Central memory CD4-positive, alpha-beta T cell (primary cell): ENCODE measurements around the gene CCDC183.

ENCODE experiments used
- DNase-seq: peaks from one replicate; pipeline ENCODE4 v3.0.0; 2022

CCDC183 gene

GRCh38 chr9:136850866-136851775 lies 55.0 kb downstream of the CCDC183 start:
- DNase-seq: no peak

- DNase-seq: no peak
These were observed 56.0 kb downstream of the CCDC183 start, which contains the start of gene MAMDC4 for GRCh38 chr9:136851941-136852663. TSS of gene MAMDC4 (plus strand) at chr9:136852346. CDS start at chr9:136852417, 71 bp downstream.

- DNase-seq: no peak
These were observed 56.8 kb downstream of the CCDC183 start for GRCh38 chr9:136852664-136853595.

GRCh38 chr9:136853596-136854112 lies 57.5 kb downstream of the CCDC183 start:
- DNase-seq: no peak

- DNase-seq: no peak
These were observed 58.1 kb downstream of the CCDC183 start for GRCh38 chr9:136854113-136854841.

- no peak for DNase-seq
These were observed 58.8 kb downstream of the CCDC183 start for GRCh38 chr9:136854842-136855460.

GRCh38 chr9:136855461-136856078 lies 59.4 kb downstream of the CCDC183 start:
- no peak for DNase-seq

- no peak for DNase-seq
These were observed 59.9 kb downstream of the CCDC183 start for GRCh38 chr9:136856079-136856476.

GRCh38 chr9:136856541-136857141 lies 60.5 kb downstream of the CCDC183 start:
- no peak for DNase-seq

- DNase-seq: no peak
These were observed 61.0 kb downstream of the CCDC183 start for GRCh38 chr9:136857166-136857565.
